Erythroblast (primary cell): ENCODE data around the gene FBXL16.

Experiments
- GATA1 ChIP-seq: IDR thresholded peaks from 2 replicates; pipeline ENCODE4 v1.6.1; 2011; ENCODE audit warnings: low read depth, mild to moderate bottlenecking, control low read depth, low read length, moderate library complexity
- POLR2A ChIP-seq: IDR thresholded peaks from 2 replicates; pipeline ENCODE4 v1.6.1; 2011; ENCODE audit warnings: mild to moderate bottlenecking, low read length

GRCh38 chr16:662597-662996, 43.0 kb downstream of the FBXL16 start:
- no peak for TF ChIP-seq POLR2A
- TF ChIP-seq GATA1, result no peak
